ENCODE results near the gene SLC44A1. TPM values are rescaled to one million over a fixed set of nuclear protein-coding genes. Genes with fewer than 3 reads are reported as not detected.

The SLC44A1 gene
- total and polyA plus RNA-seq, 2 of the 13 experiments (the other 11 are each of a cell fraction or from before 2014, with no cell fraction given), result 21.4 to 40.8 TPM

- no peaks in the 10 kb centered on the region for H3K79me2 ChIP-seq (ENCODE audit: insufficient read depth, low read length)
- in situ Hi-C loops (cut with HindIII; ENCODE audit: extremely low pct_ligation_motif_present, low pct_unique_long_range_greater_than_20kb) (no loop called here), intact Hi-C loops (cut with micrococcal nuclease; ENCODE audit: unreplicated experiment) (no loop called here)
- no peaks in the 10 kb centered on the region for H4K20me1 ChIP-seq (ENCODE audit: insufficient read depth, low read length)
- H3K36me3 ChIP-seq (replicated peaks in 1 of 2; ENCODE audit: control insufficient read depth in 1 of 2, insufficient read depth in 2 of 2, low read length in 2 of 2), result peaks cover 0 to 12% of the 10 kb centered on the region in 2 experiments; a peak in 2 of 5 replicates
- ChIA-PET CTCF (ENCODE audit: low intra/inter-chr PET ratio, low total read pairs) (no interaction called here), POLR2A (no interaction called here)
- H2AFZ ChIP-seq (ENCODE audit: low read length), result no peak overlapping the region
- TF ChIP-seq MIER2 (CRISPR knock-in tag; IDR thresholded peaks at IDR 0.05), result no peak
- TF ChIP-seq ZBTB38 (CRISPR knock-in tag; IDR thresholded peaks at IDR 0.05), result no peak
- TF ChIP-seq ZMYM4 (CRISPR knock-in tag; IDR thresholded peaks at IDR 0.05), result no peak
- no peak for TF ChIP-seq ZNF550 (CRISPR knock-in tag; IDR thresholded peaks at IDR 0.05; ENCODE audit: borderline replicate concordance)
- TF ChIP-seq ZNF275 (CRISPR knock-in tag; IDR thresholded peaks at IDR 0.05; ENCODE audit: borderline replicate concordance), result no peak
- TF ChIP-seq ZNF280B (CRISPR knock-in tag; IDR thresholded peaks at IDR 0.05; ENCODE audit: borderline replicate concordance), result no peak
- TF ChIP-seq GATAD1 (CRISPR knock-in tag; IDR thresholded peaks at IDR 0.05), result no peak
- TF ChIP-seq, protein P1, sequence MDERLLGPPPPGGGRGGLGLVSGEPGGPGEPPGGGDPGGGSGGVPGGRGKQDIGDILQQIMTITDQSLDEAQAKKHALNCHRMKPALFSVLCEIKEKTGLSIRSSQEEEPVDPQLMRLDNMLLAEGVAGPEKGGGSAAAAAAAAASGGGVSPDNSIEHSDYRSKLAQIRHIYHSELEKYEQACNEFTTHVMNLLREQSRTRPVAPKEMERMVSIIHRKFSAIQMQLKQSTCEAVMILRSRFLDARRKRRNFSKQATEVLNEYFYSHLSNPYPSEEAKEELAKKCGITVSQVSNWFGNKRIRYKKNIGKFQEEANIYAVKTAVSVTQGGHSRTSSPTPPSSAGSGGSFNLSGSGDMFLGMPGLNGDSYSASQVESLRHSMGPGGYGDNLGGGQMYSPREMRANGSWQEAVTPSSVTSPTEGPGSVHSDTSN (CRISPR knock-in tag; IDR thresholded peaks at IDR 0.05), result no peak
- no peak for TF ChIP-seq SP1 (IDR thresholded peaks at IDR 0.05)
- TF ChIP-seq SP1 (CRISPR knock-in tag; IDR thresholded peaks at IDR 0.05), result no peak
- no peak for TF ChIP-seq HHEX (CRISPR knock-in tag; IDR thresholded peaks at IDR 0.05)
- TF ChIP-seq ZNF563 (CRISPR knock-in tag; IDR thresholded peaks at IDR 0.05), result no peak
- TF ChIP-seq SMARCC2 (IDR thresholded peaks at IDR 0.05), result no peak
- TF ChIP-seq, protein P2, sequence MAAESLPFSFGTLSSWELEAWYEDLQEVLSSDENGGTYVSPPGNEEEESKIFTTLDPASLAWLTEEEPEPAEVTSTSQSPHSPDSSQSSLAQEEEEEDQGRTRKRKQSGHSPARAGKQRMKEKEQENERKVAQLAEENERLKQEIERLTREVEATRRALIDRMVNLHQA (CRISPR knock-in tag; IDR thresholded peaks at IDR 0.05), result no peak
- TF ChIP-seq ZNF180 (CRISPR knock-in tag; IDR thresholded peaks at IDR 0.05; ENCODE audit: borderline replicate concordance, low read depth), result no peak
- TF ChIP-seq ZNF33B (CRISPR knock-in tag; IDR thresholded peaks at IDR 0.05), result no peak
- no peak for TF ChIP-seq SRSF4 (IDR thresholded peaks at IDR 0.05; ENCODE audit: low read depth, low read length, poor library complexity, severe bottlenecking)
- TF ChIP-seq POLR2AphosphoS2 (IDR thresholded peaks at IDR 0.05; ENCODE audit: low read depth, low read length), result no peak
- no peak overlapping the region for H3K4me3 ChIP-seq (replicated peaks in 1 of 3; ENCODE audit: insufficient read depth in 1 of 3, low read depth in 2 of 3, low read length in 3 of 3)
- H3K27ac ChIP-seq (ENCODE audit: extremely low read length, insufficient read depth, low read length), result no peak overlapping the region
- no peaks in the 10 kb centered on the region for H3K9me3 ChIP-seq (ENCODE audit: low read length)
- ATAC-seq (no peak), DNase-seq (ENCODE audit: low spot score) (no peak), FAIRE-seq (no peak)
- WGBS (ENCODE audit: low lambda C conversion rate), result 97% methylated on average over 1 of the region's 1 CpG
- no peak overlapping the region for H3K9ac ChIP-seq (ENCODE audit: insufficient read depth, low read depth, low read length)
- no peak overlapping the region for H3K4me2 ChIP-seq (ENCODE audit: low read depth, low read length)
- H3K27me3 ChIP-seq (ENCODE audit: control insufficient read depth in 1 of 2, insufficient read depth in 2 of 2, low read length in 2 of 2), result no peaks in the 10 kb centered on the region
- H3K4me1 ChIP-seq (ENCODE audit: insufficient read depth, low read length), result no peaks in the 10 kb centered on the region
- no TSS peak for BruUV-seq (replicated peaks)
These were observed 132.4 kb downstream of the SLC44A1 start for GRCh38 chr9:105376893-105377292.
